Measurements from ENCODE around the gene RBM47. TPM values are rescaled to one million over a fixed set of nuclear protein-coding genes. Genes with fewer than 3 reads are reported as not detected.

RBM47 gene
- total and polyA plus RNA-seq, 10 of the 15 experiments (the other 5 are each of a cell fraction or from before 2014, with no cell fraction given): 7.9 to 45.0 (median 28.7) TPM

- no peak for TF ChIP-seq TCF3 (IDR thresholded peaks at IDR 0.05; ENCODE audit: borderline replicate concordance, insufficient read depth, low read depth, low read length)
- TF ChIP-seq TCF12 (IDR thresholded peaks at IDR 0.05; ENCODE audit: low read depth, low read length): no peak
- TF ChIP-seq NR2C2 (IDR thresholded peaks at IDR 0.05; ENCODE audit: borderline replicate concordance, control insufficient read depth, insufficient read length, low read depth): no peak
- TF ChIP-seq ETV6 (conservative IDR thresholded peaks at IDR 0.05 in 1 of 2, IDR thresholded peaks at IDR 0.05 in 1 of 2; ENCODE audit: borderline replicate concordance in 1 of 2, low read depth in 1 of 2): peak in 1 of 2 experiments; percentile 84; a peak in 2 of 4 replicates
- TF ChIP-seq EED (IDR thresholded peaks at IDR 0.05; ENCODE audit: low read depth): 0 out of 2 replicates have a peak, but pooled peaks have one; percentile 51
- no peak for TF ChIP-seq SIX5 (IDR thresholded peaks at IDR 0.05; ENCODE audit: low read depth, low read length, severe bottlenecking)
- no peak for TF ChIP-seq ZBTB4 (CRISPR knock-in tag; IDR thresholded peaks at IDR 0.05)
- TF ChIP-seq POLR2AphosphoS2 (IDR thresholded peaks at IDR 0.05; ENCODE audit: low read depth, low read length): no peak
- no peak for TF ChIP-seq STAT3 (IDR thresholded peaks at IDR 0.05; ENCODE audit: low read depth, low read length)
- TF ChIP-seq CBX3 (IDR thresholded peaks at IDR 0.05; ENCODE audit: borderline replicate concordance, low read depth): no peak
These were observed 75.7 kb downstream of the RBM47 start (continued) for GRCh38 chr4:40553995-40554394.

Data from GM12878 (cell line).